HG03060 (cell line): ENCODE measurements around the gene HACD2.

ENCODE experiments used
- ATAC-seq: cut with Tn5 transposase; IDR thresholded peaks from one replicate; pipeline ENCODE4 v1.9.1; 2021; ENCODE audit warnings: low read depth, moderate number of reproducible peaks; ENCODE audit not compliant: unreplicated experiment

HACD2 gene

GRCh38 chr3:123449997-123450604, 134.8 kb downstream of the HACD2 start:
- no peak for ATAC-seq

GRCh38 chr3:123449102-123449996, 135.5 kb downstream of the HACD2 start:
- ATAC-seq, result no peak

GRCh38 chr3:123448536-123449101, 136.2 kb downstream of the HACD2 start, which contains the start of gene ADCY5:
ADCY5 (minus strand) TSS chr3:123449090; CDS start chr3:123448545, 545 bp downstream.
- ATAC-seq, result no peak

DNA sequence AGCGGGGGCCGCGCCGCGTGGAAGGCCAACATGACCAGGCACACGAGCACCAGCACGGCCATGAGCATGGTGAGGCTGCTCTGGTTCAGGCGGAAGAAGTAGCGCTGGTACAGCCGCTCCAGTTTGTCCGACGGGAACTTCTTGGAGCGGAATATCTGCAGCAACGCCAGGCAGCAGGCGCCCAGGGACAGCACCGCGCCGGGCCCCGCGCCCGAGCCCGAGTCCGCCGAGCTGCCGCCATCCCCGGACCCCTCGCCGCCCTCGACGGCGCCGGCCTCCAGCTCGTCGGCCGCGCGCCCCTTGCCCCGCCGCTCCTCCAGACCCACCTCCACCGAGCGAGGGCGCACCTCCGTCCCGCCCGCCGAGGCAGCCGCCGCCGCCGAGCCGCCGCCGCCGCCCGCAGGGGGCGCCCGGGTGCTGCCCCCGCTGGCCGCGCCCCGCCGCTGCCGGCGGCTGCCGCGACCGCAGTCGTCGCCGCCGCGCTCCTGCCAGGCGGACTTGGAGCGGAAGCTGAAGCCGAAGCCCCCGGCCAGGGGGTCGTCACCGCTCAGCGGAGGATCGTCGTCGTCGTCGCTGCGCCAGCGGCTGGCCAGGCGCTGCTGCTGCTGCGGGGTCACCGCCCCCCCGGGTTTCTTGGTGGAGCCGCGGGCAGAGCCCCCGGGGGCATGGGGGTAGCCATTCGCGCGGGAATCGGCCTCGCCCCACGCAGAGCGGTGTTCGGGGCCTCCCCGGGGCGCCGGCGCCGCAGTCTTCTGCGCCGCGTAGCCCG, 136.9 kb downstream of the HACD2 start:
- no peak for ATAC-seq

DNA sequence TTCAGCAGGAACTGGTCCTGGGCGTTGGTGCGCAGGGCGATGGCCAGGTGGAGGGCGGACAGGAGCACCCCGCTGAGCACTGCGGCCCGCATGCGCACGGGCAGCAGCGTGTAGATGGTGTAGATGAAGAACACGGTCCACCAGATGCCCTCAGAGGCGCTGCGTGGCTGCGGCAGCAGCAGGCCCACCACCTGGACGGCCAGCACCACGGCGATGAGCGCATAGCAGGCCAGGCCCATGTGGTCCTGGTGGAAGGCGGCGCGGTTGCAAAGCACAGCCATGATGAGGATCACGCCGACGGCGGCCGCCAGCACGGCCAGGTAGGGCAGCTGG, 137.5 kb downstream of the HACD2 start:
- ATAC-seq, result no peak

DNA sequence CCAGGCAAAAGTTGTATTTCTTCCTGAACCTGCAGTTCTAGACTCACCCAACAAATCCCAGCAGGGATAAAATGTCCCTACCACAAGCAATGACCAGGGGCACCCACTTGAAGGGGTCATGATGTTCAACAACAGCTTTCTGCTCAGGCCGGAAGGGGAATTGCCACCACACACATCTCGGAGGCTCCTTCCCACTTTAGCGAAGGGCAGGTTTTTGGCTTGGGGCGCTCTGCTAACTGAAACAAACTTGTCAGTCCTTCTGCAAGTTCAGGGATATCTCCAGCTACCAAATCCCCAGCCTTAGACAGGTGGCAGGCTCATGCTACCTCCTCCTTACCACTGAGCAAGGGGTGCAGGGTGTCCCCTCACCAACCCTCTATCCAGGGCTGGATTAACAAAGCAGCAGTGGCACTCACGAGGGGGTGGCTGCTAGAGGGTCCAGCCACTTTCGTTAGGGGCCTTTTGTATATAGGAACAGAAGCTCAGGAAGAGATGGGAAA, 138.2 kb downstream of the HACD2 start:
- no peak for ATAC-seq

- ATAC-seq, result no peak
Observed at GRCh38 chr3:123446210-123446609, 138.6 kb downstream of the HACD2 start.

GRCh38 chr3:123445702-123446101, 139.2 kb downstream of the HACD2 start:
- no peak for ATAC-seq

DNA sequence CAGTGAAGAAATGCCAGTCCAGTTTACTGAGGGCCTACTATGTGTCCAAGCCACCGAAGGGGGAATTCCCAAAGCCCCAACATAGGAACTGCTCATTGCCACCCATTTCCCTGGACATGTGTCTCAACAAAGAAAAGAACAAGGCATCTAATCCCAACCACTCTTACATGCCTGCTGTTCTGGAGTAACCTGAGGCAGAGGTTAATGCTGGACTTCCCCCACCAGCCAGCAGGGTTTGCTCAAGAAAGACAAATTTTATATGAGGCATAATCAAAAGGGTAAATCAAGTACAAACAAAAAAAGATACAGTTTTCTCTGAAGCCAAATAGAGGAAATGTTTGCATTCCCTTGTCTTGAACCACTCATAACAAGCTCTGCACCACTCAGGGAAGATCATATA, 140.1 kb downstream of the HACD2 start:
- no peak for ATAC-seq

GRCh38 chr3:123444023-123444422, 140.8 kb downstream of the HACD2 start:
- ATAC-seq, result no peak

GRCh38 chr3:123442908-123443307, 141.9 kb downstream of the HACD2 start:
- no peak for ATAC-seq

DNA sequence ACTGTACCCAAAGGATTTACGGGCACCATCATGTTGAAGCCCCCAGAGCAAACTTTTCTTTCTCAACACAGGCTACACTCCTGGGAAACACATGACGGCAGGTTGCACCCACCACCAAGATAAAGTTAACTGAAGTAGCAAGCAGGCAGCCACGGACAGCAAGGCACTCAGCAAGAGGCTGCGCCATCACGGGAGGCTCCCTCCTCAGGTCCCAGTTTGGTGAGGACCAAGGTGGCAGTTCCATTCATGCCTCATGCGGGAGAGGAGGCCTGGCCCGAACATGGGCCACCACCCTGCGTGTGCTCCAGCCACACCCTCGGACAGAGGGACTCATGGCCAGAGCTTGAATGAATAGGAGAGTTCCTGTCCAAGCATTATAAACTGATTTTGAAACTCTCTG, 142.7 kb downstream of the HACD2 start:
- ATAC-seq, result no peak
